MM.1S (cell line): ENCODE measurements around the gene CPT1B.

Experiments
- EZH2 ChIP-seq: fragments of 300-600 bp; sonication (generic); optimal IDR thresholded peaks from 2 replicates; pipeline ENCODE3; 2017; ENCODE audit warnings: low read depth, mild to moderate bottlenecking, antibody characterized with exemption, low read length, mixed read lengths
- EZH2phosphoT487 ChIP-seq: fragments of 300-600 bp; sonication (generic); IDR thresholded peaks from 2 replicates; pipeline ENCODE4 v1.6.1; 2018; ENCODE audit warnings: antibody characterized with exemption, low read length
- TF ChIP-seq, protein P1 (sequence below): fragments of 300-600 bp; sonication (generic); IDR thresholded peaks from 2 replicates; pipeline ENCODE4 v1.5.1; 2016; ENCODE audit warnings: antibody characterized with exemption, low read length, mixed read lengths

DNA sequence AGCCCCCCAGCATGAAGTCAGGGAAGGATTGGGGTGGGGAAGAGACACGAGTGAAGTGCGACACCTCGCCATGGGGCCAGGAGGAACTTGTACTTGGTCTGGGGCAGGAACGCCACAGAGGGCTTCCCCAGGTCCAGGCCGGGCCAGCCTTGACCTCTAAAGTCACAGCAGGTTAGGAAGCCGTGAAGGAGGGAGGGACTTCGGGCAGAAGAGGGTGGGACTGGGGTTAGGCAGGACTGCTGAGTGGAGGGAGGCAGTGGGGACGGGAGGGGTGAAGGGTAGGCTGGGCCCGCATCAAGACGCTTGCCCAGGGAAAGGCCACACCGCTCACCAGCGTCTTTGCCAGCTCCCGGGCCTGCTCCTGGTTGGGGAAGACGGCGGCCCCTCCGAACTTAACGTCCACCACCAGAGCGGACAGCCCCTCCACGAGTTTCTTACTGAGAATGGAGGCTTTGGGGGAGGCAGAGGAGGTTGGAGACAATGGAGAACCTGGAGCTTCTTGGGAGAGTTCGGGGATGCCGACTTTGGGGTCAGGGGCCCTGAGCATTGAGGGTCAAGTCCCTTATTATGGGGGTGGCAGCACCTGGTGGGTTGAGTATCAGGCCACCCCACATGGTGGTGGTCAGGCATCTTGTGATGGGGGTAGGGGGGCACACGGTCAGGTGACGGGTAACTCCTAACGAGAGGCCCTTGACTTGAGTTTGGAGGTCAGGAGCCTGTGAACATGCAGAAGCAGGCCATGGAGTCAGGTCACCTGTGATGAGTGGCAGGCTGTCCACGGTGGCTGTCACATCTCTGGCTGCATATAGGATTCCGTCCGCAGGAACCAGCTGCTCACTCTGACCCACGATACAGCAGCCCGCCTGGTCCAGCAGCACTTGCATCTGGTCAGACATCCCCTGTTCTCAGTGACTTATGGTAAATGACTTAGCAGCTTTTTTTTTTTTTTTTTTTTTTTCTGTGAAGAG, 51.1 kb downstream of the CPT1B start:
- TF ChIP-seq, protein P1, sequence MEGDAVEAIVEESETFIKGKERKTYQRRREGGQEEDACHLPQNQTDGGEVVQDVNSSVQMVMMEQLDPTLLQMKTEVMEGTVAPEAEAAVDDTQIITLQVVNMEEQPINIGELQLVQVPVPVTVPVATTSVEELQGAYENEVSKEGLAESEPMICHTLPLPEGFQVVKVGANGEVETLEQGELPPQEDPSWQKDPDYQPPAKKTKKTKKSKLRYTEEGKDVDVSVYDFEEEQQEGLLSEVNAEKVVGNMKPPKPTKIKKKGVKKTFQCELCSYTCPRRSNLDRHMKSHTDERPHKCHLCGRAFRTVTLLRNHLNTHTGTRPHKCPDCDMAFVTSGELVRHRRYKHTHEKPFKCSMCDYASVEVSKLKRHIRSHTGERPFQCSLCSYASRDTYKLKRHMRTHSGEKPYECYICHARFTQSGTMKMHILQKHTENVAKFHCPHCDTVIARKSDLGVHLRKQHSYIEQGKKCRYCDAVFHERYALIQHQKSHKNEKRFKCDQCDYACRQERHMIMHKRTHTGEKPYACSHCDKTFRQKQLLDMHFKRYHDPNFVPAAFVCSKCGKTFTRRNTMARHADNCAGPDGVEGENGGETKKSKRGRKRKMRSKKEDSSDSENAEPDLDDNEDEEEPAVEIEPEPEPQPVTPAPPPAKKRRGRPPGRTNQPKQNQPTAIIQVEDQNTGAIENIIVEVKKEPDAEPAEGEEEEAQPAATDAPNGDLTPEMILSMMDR = no peak
- TF ChIP-seq EZH2 (no peak), EZH2phosphoT487 (no peak)
